ENCODE data around the gene NR1D1. TPM values are rescaled to one million over a fixed set of nuclear protein-coding genes. Genes with fewer than 3 reads are reported as not detected.

The NR1D1 gene
- total and polyA plus RNA-seq, 2 of the 13 experiments (the other 11 are each of a cell fraction or from before 2014, with no cell fraction given): 2.1 to 2.7 TPM

DNA sequence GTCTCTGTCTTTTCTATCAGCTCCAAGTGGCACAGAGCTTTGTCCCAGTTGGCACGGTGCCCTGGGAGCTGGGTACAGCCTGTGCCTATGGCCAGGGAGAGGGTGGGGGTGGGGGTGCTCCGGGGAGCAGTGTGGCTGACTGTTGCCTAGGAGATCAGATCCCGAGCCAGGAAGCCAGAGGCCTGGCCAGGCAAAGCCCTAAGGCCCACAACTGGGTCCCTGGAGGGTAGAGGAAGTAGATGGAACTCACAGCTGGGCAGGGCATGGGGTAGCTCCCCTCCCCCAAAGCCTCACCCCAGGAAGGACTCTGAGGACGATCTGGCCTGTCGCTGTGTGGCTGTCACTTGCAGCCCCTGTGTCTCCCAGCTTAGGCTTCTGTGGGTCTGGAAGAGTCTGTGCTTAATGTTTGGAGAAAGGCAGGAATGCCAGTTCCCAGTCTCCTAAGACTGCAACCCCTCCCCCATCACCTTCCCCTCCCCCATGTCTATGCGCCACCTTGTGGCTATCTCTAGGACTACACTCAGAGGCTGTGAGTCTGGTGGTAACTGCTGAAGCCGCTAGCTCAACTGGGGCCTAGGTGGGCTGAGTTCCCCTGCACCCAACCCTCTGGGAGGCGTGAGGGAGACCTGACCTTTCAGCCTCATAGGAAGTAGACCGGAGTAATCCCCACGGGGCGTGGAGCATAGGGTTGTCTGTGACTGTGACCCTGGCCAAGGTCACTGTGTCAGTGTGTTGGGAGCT is 25.0 kb downstream of the NR1D1 start (continued):
- TF ChIP-seq MAZ (IDR thresholded peaks at IDR 0.05; ENCODE audit: borderline replicate concordance, low read depth, low read length): 0 out of 2 replicates have a peak, but pooled peaks have one; percentile 64
- TF ChIP-seq MAZ (CRISPR knock-in tag; IDR thresholded peaks at IDR 0.05; ENCODE audit: low read depth): peak; percentile 80
- TF ChIP-seq ZNF644 (CRISPR knock-in tag; IDR thresholded peaks at IDR 0.05; ENCODE audit: low read depth): no peak
- TF ChIP-seq SOX6 (IDR thresholded peaks at IDR 0.05): no peak
- peak; percentile 59; the same call in 1 of the 2 replicates for TF ChIP-seq SOX6 (CRISPR knock-in tag; IDR thresholded peaks at IDR 0.05)
- TF ChIP-seq KLF12 (CRISPR knock-in tag; IDR thresholded peaks at IDR 0.05; ENCODE audit: borderline replicate concordance): no peak
- TF ChIP-seq, protein P1, sequence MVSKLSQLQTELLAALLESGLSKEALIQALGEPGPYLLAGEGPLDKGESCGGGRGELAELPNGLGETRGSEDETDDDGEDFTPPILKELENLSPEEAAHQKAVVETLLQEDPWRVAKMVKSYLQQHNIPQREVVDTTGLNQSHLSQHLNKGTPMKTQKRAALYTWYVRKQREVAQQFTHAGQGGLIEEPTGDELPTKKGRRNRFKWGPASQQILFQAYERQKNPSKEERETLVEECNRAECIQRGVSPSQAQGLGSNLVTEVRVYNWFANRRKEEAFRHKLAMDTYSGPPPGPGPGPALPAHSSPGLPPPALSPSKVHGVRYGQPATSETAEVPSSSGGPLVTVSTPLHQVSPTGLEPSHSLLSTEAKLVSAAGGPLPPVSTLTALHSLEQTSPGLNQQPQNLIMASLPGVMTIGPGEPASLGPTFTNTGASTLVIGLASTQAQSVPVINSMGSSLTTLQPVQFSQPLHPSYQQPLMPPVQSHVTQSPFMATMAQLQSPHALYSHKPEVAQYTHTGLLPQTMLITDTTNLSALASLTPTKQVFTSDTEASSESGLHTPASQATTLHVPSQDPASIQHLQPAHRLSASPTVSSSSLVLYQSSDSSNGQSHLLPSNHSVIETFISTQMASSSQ (IDR thresholded peaks at IDR 0.05; ENCODE audit: low read depth): no peak
- TF ChIP-seq, protein P1 (CRISPR knock-in tag; IDR thresholded peaks at IDR 0.05; ENCODE audit: borderline replicate concordance): no peak
- TF ChIP-seq ARNTL (CRISPR knock-in tag; IDR thresholded peaks at IDR 0.05): peak; percentile 93
- no peak; the same call in none of the 2 replicates for TF ChIP-seq ZNF547 (CRISPR knock-in tag; IDR thresholded peaks at IDR 0.05)
- no peak for TF ChIP-seq ZNF567 (CRISPR knock-in tag; IDR thresholded peaks at IDR 0.05; ENCODE audit: borderline replicate concordance)
- TF ChIP-seq SAFB2 (CRISPR knock-in tag; IDR thresholded peaks at IDR 0.05; ENCODE audit: borderline replicate concordance, low read depth): no peak
- TF ChIP-seq ZNF558 (CRISPR knock-in tag; IDR thresholded peaks at IDR 0.05; ENCODE audit: borderline replicate concordance): no peak
- TF ChIP-seq, protein P2, sequence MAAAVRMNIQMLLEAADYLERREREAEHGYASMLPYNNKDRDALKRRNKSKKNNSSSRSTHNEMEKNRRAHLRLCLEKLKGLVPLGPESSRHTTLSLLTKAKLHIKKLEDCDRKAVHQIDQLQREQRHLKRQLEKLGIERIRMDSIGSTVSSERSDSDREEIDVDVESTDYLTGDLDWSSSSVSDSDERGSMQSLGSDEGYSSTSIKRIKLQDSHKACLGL (CRISPR knock-in tag; IDR thresholded peaks at IDR 0.05): 0 out of 2 replicates have a peak, but pooled peaks have one; percentile 21
- TF ChIP-seq, protein P3, sequence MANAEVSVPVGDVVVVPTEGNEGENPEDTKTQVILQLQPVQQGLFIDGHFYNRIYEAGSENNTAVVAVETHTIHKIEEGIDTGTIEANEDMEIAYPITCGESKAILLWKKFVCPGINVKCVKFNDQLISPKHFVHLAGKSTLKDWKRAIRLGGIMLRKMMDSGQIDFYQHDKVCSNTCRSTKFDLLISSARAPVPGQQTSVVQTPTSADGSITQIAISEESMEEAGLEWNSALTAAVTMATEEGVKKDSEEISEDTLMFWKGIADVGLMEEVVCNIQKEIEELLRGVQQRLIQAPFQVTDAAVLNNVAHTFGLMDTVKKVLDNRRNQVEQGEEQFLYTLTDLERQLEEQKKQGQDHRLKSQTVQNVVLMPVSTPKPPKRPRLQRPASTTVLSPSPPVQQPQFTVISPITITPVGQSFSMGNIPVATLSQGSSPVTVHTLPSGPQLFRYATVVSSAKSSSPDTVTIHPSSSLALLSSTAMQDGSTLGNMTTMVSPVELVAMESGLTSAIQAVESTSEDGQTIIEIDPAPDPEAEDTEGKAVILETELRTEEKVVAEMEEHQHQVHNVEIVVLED (CRISPR knock-in tag; IDR thresholded peaks at IDR 0.05; ENCODE audit: borderline replicate concordance): no peak; the same call in 1 of the 2 replicates
- TF ChIP-seq PHF8 (CRISPR knock-in tag; IDR thresholded peaks at IDR 0.05): no peak
- no peak for TF ChIP-seq REXO4 (CRISPR knock-in tag; IDR thresholded peaks at IDR 0.05; ENCODE audit: borderline replicate concordance)
- TF ChIP-seq, protein P4, sequence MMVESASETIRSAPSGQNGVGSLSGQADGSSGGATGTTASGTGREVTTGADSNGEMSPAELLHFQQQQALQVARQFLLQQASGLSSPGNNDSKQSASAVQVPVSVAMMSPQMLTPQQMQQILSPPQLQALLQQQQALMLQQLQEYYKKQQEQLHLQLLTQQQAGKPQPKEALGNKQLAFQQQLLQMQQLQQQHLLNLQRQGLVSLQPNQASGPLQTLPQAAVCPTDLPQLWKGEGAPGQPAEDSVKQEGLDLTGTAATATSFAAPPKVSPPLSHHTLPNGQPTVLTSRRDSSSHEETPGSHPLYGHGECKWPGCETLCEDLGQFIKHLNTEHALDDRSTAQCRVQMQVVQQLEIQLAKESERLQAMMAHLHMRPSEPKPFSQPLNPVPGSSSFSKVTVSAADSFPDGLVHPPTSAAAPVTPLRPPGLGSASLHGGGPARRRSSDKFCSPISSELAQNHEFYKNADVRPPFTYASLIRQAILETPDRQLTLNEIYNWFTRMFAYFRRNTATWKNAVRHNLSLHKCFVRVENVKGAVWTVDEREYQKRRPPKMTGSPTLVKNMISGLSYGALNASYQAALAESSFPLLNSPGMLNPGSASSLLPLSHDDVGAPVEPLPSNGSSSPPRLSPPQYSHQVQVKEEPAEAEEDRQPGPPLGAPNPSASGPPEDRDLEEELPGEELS (CRISPR knock-in tag; IDR thresholded peaks at IDR 0.05): peak; percentile 34
- no peak for TF ChIP-seq DNMT3B (CRISPR knock-in tag; conservative IDR thresholded peaks at IDR 0.05)
- TF ChIP-seq, protein P5, sequence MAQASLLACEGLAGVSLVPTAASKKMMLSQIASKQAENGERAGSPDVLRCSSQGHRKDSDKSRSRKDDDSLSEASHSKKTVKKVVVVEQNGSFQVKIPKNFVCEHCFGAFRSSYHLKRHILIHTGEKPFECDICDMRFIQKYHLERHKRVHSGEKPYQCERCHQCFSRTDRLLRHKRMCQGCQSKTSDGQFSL (CRISPR knock-in tag; IDR thresholded peaks at IDR 0.05): peak; percentile 63; the same call in 1 of the 2 replicates
- TF ChIP-seq CCDC6 (CRISPR knock-in tag; IDR thresholded peaks at IDR 0.05): no peak
